Activated CD4-positive, alpha-beta T cell treated with anti-CD3 and anti-CD28 coated beads, Interleukin-2, Interleukin-6, amounts not matched to agents 100 ng/mL and 50 ng/mL, durations not matched to agents 16 hours and 8 hours (primary cell): ENCODE results near the gene ORM1.
"Not testable (repeated sequence)": the region's sequence is repeated elsewhere in the genome, so short reads cannot be mapped to it uniquely, and the experiment has no call there.

Experiments used
- DNase-seq: peaks from one replicate; pipeline ENCODE4 v3.0.0-alpha.2; 2020

Gene ORM1

GRCh38 chr9:114325684-114326254 is 2.9 kb downstream of the ORM1 start:
- DNase-seq, result not testable (repeated sequence)

GRCh38 chr9:114327749-114328148 is 4.9 kb downstream of the ORM1 start:
- no peak for DNase-seq

GRCh38 chr9:114328357-114328820 is 5.5 kb downstream of the ORM1 start:
- not testable (repeated sequence) for DNase-seq

GRCh38 chr9:114328937-114329624 is 6.2 kb downstream of the ORM1 start:
- DNase-seq, result not testable (repeated sequence)

GRCh38 chr9:114329625-114330022 is 6.7 kb downstream of the ORM1 start, which contains the start of gene ORM2:
ORM2 (plus strand) TSS chr9:114329869; CDS start chr9:114329905, 36 bp downstream.
- not testable (repeated sequence) for DNase-seq

GRCh38 chr9:114330636-114331035 is 7.7 kb downstream of the ORM1 start:
- DNase-seq, result no peak

- not testable (repeated sequence) for DNase-seq
Observed at GRCh38 chr9:114331229-114332195, 8.6 kb downstream of the ORM1 start.

GRCh38 chr9:114332474-114333040 is 9.7 kb downstream of the ORM1 start:
- not testable (repeated sequence) for DNase-seq

- not testable (repeated sequence) for DNase-seq
Observed at GRCh38 chr9:114333718-114334117, 10.8 kb downstream of the ORM1 start.

- DNase-seq, result no peak
Observed at GRCh38 chr9:114334490-114334889, 11.6 kb downstream of the ORM1 start.

- DNase-seq, result no peak
Observed at GRCh38 chr9:114335745-114336144, 12.8 kb downstream of the ORM1 start.

- no peak for DNase-seq
Observed at GRCh38 chr9:114336157-114336556, 13.3 kb downstream of the ORM1 start.

GRCh38 chr9:114336699-114337395 is 13.9 kb downstream of the ORM1 start:
- no peak for DNase-seq

- DNase-seq, result no peak
Observed at GRCh38 chr9:114338187-114338586, 15.3 kb downstream of the ORM1 start.

GRCh38 chr9:114339130-114339908 is 16.4 kb downstream of the ORM1 start:
- DNase-seq, result peak; percentile 63

- DNase-seq, result no peak
Observed at GRCh38 chr9:114341152-114341830, 18.4 kb downstream of the ORM1 start.

GRCh38 chr9:114341991-114342390 is 19.1 kb downstream of the ORM1 start:
- DNase-seq, result no peak

- DNase-seq, result no peak
Observed at GRCh38 chr9:114342755-114343440, 20.0 kb downstream of the ORM1 start.

GRCh38 chr9:114343471-114344187 is 20.7 kb downstream of the ORM1 start:
- no peak for DNase-seq

GRCh38 chr9:114344188-114344566 is 21.3 kb downstream of the ORM1 start:
- DNase-seq, result no peak
